C1 segment of cervical spinal cord (tissue), 14 donors: ENCODE data around the gene EVL.
A peak's percentile ranks its signal among the peaks of the same experiment; 100 is the strongest.

Experiments
- DNase-seq, 14 donors: peaks; one replicate each; lab custom pipeline; 2025; lab: John Stamatoyannopoulos, UW

The EVL gene

DNA sequence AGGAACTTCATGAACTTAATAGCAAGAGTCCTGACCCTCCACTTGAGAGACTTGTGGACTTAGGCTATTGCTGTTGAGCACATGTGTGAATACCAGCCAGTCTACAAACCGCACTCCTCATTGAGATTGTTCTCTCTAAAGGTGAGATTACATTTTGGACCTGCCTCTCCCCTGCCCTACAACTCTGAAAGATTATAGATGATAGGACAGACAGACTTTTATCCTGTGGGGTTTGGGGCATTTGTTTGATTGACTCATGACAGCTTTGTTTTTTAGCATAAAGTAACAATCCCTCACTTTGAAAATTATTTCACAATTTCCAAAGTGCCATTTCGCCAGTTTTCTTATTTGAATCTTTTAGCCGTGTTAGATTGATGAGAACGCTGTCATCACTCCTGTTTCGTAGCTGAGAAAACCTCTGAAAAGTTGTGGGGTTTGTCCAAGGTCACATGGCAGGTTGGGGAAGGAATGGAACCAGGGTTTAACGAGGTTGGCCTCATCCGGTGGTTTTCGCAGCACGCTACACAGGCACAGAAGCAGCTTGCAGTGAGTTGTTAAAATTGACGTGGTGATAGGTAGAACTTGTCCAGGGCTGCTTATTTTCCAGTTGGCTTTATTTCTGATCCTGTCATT is 836 bp downstream of the EVL start:
- DNase-seq: no peak

DNA sequence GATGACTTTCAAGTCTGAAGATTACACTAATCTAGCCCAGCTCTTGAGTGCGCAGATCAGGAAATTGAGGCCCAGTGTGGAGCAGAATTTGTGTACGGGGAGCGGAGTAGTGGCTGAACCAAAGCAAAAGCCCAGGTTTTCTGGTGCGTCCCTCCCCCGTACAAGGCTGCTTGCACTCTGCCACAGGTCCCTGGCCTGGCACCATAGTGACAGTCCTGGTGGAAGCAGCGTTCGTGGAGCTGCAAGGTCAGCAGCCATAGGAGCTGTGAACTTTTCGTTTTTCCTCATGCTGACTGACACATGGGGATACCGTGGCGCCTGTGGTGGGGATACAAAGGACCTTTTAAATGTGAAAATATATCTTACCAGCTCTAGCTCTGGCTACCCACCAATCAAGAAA is 1.7 kb downstream of the EVL start:
- DNase-seq: no peak

DNA sequence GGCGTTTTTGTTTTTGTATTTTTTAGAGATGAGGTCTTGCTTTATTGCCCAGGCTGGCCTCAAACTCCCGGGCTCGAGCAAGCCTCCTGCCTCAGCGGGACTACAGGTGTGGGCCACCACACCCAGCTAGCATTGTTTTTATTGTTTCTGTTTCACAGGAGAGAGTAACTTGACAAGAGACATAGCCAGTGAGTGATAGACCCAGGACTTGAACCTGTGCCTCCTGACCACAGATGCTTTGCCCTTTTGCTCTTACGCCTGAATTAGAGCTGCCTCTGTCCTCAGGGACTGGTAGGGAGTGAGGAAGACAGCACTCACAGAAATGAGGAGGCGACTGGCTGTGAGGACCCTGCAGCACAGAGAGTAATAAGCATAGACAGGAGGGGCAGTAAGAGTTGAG is 2.3 kb downstream of the EVL start:
- no peak for DNase-seq

DNA sequence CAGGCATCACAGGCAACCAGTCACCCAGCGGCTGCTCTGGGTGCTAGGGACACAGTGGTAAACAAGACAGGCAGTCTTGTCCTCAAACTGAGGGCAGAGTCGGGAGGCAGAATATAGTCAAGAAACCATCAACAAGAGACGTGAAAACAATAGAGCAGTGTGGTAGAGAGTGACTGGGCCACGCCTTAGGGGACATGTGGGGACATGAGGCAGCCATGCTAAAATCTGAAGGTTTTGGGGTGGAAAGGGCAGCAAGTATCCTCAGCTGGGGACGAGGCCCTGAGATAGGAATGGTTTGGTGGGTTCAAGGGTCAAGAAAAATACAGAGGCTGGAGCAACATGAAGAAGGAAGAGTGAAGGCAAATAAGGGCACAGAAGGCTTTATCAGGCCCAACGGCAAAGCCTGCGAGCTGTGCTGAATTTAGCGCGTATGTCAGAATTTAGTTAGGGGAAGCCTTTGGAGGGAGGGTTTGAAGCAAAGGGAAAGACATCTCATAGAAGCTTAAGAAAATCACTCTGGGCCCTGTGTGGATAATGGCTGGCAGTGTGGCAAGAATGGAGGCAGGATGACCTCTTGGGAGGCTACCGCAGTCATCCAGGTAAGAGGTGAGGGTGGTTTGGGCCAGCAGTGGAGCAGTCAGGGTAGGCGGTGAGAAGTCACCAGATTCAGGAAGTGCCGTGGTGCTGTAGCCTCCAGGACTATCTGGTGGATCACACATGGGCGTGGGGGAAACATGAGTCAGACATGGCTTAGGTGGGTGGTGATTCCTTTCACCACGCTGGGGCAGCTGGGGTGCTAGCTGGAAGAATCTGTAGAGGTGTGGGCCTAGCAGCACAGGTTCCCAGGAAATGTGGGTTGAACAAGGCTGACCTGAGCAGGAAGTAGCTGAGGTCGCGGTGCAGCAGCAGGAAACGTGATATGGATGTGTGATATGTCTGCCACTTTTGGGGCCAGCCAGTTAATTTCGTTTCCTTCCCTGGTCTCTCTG is 3.0 kb downstream of the EVL start:
- DNase-seq: peak in 2 of 14 donors; percentile 24 to 42

DNA sequence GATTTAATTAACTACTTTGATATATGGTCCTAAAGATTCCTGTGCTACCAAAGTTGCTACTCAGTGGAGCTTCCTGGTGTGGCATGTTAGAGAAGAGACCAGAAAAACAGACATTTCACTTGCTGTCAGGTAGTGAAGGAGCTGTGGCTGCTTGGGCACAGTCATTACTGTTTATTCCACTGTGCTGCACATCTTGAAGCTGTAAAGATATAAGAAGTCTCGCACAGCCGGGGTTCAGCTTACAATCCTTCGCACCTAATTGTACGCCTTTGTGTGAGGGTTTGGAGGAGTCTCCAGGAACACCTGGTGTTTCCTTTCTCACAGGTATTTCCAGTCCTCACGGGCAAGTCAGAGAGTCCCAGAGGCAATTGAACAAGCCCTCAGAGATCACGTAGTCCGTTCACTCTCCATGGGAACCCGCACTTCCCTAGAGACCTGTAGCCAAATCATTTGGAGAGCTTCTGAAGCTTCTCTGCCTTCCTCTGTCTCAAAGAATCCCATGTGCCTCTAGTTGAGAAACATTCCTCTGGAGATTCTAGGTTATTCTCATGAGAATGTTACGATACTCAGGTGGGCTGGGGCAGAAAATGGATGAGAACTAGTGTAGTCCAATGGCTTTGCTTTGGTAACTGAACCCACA is 4.1 kb downstream of the EVL start:
- DNase-seq: no peak

DNA sequence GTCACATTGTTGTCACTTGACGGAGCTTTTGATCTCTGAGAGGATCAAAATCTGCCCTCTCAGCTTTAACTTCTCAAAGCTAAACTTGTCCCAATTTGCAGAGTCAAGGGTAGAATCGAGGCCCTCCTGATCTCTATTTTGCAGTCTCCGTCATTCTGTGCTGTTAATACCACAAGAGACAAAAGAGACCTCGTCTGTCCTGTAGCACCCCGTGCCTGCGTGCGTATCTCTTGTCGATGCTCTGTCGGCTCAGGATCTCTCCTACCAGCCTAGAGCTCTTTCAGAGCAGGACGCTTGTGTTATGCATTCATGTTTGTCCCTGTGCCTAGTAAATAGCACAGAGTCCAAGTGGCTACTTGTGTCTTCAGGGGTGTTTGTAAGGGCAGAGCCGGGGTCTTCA is 5.1 kb downstream of the EVL start:
- no peak for DNase-seq

DNA sequence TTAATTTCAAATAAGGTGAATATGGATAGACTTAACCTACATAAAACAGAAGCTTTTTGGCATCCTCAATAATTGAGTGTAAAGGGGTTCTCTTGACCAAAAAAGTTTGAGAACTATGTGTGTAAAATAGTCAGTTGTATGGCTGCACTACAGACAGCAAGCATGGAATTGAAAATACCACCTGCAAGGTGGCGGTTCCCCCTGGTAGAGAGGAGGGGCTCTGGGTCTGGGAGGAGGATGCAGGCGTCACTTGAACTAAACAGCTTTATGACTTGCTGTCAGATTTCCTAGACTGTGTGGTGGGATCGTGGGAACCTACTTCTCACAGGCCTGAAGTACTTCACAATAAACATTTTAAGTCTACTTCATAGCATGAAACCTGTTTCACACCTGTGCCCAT is 6.3 kb downstream of the EVL start:
- no peak for DNase-seq

DNA sequence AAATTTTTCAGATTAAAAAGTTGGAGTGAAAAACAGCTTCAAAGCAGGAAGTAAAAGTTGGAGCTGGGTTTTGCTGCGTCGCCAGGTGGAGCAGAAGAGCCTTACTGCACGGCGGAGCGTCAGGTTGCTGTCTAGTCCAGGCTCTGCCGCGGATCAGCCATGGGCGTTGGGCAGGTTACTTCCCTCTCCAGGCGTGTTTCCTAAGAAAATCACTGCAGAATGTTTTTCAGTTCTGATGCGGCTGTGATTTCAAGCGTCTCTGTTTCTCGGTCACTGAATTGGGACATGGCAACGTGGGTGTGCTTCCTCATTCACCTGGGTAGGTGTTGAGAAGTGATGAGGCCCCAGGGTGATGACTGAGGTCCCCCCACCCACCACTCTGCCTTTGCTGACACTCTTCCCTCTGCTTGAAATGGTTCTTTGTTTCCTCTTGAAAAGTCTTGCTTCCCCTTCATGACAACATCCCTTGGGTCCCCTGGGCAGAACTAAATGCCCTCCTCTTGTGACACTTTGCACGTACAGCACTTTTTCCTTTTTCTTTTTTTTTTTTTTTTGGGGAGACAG is 7.6 kb downstream of the EVL start:
- DNase-seq: no peak

DNA sequence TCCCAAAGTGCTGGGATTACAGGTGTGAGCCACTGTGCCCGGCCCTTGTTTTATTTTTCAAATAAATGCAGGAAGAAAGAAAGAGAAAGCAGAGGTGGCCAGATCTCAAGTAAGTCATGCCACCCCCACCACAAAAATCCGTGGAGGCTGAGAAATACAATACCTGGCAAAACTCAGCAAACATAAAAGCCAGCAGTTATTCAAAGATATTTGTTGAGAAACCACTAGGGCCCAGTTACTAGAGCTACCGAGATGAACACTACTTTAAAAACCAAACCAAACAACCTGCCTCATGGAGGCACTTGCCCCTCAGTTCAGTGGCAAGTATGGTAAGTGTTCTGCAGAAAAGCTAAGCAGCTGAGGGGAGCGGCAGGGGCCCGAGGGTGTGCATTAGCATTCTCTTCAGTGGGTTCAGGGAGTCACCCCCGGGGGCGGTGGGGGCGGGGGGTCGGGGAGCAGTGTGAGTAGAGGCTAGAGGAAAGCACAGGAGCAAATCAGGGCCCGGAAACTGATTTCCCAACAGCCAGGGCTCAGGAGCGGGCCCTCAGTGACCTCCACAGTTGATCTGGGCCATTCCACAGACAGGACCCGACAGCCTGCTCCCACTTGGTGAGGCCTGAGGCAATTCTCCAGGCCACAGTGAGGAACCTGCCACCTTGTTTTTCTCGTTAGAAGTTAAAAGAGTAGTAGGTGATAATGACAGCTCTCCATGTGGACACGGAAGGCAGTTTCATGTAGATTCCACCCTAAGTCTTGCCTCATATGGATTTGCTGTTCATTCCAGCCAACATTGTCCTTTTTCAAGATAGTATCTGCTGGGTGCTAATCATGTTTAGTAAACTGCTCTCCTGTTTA is 8.6 kb downstream of the EVL start:
- DNase-seq: no peak

DNA sequence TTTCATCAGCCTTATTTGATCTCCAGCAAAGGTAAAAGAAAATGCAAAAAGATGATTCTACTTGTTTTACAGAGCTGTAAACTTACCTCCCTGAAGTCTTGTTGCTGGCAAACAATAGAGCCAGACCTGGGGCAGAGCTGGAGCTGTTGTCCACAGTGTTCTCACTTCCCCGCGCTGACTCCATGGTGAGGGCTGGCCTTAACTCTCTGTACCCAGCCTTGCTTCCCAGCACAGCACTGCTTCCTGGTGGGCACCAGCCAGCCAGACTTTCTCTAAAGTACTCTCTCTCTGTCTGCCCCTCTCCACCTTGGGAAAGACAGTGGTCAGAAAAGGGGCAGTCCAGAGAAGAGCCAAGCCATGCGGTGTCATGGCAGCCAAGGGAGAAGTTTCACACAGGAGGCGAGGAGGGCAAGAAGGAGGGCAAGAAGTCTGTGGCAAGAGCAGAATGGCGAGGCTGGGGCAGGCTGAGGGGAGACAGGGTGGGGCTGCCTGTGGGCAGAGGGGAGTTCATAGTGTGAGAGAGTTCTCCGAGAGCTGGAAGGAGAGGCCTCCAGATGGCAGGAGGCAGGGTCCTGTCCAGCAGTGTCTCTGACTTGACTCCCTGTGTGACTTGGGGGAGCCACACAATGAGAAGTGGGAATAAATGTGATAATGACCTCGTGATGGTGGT is 9.3 kb downstream of the EVL start:
- no peak for DNase-seq

DNA sequence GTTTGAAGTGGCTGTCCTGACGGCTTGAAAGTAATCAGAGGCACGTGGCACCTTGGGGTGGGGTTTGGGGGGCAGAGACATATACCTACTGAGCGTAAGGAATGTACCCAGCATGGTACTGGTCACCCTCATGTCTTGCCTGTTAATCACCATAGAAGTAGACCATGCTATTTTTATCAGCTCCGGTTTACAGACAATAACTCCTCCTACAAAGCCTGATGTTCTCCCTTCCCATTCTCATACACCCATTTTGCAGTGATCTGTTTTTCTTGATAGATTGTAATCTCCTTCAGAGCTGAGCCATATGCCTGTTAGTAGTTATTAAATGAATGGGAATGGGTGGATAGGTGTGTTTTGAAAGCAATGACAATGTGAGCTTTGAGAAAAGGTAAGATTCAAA is 10.5 kb downstream of the EVL start:
- DNase-seq: no peak

DNA sequence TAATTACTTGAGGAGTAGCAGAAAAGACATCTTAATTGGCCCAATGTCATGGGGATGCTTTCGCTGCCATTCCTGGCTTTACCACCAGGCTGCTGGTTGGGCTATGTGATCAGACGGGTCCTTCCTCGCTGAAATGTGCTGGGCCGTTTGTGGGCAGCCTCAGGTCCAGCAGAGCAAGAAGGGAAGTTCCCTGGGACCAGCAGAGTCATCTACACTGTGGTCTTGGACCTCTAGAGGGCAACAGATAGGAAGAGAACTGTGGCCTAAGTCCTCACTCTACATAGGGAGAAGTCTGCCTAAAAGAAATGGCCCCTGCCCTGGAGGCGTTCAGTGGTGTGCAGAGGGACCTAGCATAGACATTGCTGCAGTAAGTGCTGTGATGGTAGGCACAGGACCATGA is 10.9 kb downstream of the EVL start:
- no peak for DNase-seq

DNA sequence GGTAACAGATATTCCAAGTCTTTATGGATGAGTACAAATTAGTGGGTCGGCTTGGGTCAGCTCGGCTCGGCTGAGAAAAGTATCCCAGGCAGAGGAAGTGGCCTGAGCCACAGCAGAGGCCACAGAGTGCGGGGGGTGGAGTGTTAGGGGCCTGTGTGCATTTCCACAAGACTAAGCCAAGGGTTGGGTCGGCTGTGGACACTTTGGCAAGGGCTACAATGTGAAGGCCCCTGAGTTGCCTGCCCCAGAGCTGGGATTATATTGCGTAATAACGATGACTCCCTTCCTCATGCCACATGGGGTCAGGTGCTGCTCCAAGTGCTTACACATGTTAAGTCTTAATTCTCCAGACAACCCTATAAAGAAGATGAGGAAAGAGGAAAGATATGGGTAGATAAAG is 11.4 kb downstream of the EVL start:
- DNase-seq: no peak

DNA sequence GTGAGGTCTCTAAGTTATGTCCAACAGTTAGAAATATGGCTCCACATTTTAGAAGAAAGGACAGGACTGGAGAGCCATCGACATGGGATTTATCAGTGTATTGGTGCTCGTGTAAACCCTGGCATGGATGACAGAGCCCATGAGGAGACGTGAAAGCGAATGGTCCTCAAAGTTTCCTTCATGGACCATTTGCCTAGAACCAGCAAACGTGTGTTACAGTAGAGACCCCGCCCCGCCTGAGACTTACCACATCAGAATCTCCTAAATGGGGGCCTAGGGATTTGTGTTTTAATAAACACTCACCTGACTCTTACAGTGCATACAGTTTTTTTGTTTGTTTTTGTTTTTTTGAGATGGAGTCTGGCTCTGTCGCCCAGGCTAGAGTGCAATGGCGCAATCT is 12.2 kb downstream of the EVL start:
- DNase-seq: no peak

DNA sequence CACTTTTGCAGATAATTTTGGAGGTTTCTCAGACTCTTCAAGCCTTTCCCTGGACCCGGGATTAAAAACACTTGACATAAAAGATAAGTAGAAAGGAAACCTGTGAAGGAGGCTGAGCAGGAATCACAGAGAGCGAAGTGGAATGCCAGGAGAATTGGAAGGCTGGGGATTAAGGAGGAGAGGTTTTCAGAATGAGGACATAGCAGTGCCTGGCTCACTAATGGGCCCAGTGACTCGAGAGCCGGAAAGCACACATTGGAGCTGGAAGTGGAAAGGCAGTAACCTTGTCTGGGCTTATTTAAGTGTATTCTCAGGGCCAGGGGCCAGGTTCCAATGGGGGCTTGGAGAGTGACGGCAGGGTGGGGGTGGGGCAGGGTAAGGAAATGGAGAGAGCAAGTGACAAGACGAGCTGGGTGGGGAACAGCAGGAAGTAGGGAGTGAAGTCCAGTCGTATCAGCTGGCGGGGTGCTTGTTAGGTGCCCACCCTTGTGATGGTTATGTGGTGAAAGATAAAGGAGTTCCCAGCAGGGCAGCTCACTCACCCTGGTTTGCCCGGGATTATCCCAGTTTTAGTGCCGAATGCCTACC is 13.1 kb downstream of the EVL start:
- no peak for DNase-seq

DNA sequence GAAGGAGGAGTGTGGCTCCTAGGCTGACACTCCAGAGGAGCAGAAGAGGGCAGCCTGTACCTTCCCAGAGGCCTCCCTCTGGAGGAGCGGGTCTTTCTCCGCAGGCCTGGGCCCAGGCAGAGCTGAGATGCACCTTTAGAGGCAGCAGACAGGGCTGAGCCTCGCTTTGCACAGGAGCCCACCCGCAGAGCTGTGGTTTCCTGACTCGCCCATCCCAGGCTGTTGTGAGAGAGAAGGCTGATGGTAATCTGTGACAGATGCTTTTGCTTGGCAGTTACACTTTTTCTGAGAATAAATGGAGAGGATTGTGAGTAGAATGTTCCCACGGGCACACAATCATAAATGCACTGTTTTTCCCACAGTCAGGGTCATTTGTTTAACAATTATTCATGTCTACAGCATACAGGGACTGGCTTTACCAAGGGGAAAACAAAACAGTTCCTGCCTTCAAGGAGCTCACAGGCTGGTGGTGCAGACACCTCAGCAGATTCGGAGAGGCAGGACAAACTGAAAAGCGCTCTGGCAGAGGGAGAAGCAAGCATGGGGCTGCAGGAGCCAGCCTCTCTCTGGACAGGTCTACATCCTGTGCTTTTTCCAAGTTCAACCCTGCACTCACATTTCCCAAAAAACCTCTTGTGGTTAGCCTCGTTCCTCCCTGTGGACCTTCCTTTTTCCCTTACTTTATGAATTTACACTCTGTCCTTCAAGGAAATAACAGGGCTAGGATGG is 13.9 kb downstream of the EVL start:
- DNase-seq: peak in 1 of 14 donors; percentile 64

DNA sequence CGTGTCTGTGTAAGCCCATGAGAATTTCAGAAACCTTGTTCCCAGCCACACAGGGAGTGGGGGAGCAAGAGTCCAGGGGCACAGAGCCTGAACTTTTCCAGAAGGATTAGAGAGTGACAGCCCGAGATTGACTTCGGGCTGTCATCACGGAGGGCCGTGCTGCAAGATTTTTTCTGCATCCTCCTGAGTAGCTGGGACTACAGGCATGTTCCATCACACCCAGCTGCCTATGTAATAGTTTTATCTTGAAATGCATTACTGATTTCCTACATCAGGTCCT is 14.4 kb downstream of the EVL start:
- DNase-seq: no peak

DNA sequence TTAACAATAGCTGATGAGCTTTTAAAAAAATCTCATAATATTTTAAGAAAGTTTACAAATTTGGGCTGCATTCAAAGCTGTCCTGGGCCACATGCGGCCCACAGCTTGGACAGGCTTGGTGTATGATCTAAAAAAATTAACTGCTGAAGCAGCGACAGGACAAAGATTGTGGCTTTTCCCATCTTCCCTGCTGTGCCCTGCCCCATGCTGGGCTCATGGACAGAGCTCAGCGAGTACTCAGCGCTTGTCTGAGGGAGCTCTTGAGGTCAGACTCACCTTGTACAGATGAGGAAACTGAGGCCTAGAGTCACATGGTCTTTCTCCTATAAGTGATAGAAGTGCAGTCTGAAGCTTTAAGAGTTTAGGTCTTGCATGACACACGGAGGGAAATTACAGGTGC is 15.0 kb downstream of the EVL start:
- DNase-seq: no peak

DNA sequence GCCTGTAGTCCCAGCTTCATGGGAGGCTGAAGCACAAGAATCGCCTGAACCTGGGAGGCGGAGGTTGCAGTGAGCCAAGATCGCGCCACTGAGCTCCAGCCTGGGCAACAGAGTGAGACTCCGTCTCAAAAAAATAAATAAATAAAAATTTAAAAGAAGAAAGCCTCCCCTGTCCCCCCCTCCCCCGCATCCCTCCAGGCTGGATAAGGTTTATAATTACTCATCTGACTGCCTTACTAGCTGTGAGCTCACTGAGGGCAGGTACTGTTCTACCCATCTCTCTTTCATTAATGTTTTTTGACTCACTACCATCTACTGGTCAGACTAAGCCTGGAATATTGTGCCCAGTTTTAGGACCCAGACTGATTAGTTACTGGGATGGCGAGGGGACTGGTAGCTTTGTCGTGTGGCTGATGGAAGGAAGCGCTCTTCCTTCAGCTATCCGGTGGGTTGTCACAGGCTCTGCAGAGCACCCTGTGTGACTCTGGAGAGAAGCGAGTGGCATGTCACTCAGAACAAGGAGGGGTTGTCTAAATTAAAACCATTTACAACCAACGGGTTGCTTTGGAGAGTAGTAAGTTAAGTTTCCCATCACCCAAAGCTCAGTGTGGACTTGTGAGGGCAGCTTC is 16.9 kb downstream of the EVL start:
- no peak for DNase-seq

DNA sequence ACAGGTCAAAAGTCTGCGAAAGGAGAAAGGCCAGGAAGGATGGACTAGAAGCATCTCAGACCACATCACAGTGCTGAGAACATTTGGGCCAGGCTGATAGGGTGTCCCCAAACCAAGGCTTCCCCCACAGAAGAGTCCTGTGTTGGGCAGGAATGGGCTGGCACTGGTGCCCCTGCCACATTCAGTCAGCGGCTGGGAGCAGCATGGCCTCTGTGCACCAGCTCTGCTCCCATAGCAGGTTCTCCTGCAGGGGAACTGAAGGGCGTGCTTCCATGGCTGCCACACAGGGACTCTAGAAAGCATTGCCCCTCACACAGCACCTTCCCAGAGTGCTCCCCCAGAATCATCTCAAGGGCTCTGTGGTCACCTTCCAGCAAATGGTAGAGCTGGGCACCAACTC is 17.5 kb downstream of the EVL start:
- no peak for DNase-seq
